GM18951 (cell line): Measurements from ENCODE around the gene RPN1.
"Not testable (repeated sequence)": the region's sequence is repeated elsewhere in the genome, so short reads cannot be mapped to it uniquely, and the experiment has no call there.

Source experiments
- POLR2A ChIP-seq: IDR thresholded peaks from 4 replicates; pipeline ENCODE4 v1.6.1; 2011; ENCODE audit warnings: mild to moderate bottlenecking; ENCODE audit not compliant: insufficient read length, insufficient read depth; ENCODE audit errors: extremely low read depth
- in situ Hi-C: fragments of 300-500 bp; cut with MboI; formaldehyde crosslinking; loops from one replicate; pipeline ENCODE4 v1.12.0; 2022; ENCODE audit warnings: low sequenced_read_pairs, mixed read lengths, inconsistent platforms; ENCODE audit not compliant: unreplicated experiment

RPN1 gene

GRCh38 chr3:128674161-128674784 lies 23.7 kb upstream of the RPN1 start:
- no peak for TF ChIP-seq POLR2A
- in situ Hi-C loops: no loop called here

GRCh38 chr3:128667641-128668040 lies 17.0 kb upstream of the RPN1 start:
- in situ Hi-C loops: no loop called here
- TF ChIP-seq POLR2A: no peak

DNA sequence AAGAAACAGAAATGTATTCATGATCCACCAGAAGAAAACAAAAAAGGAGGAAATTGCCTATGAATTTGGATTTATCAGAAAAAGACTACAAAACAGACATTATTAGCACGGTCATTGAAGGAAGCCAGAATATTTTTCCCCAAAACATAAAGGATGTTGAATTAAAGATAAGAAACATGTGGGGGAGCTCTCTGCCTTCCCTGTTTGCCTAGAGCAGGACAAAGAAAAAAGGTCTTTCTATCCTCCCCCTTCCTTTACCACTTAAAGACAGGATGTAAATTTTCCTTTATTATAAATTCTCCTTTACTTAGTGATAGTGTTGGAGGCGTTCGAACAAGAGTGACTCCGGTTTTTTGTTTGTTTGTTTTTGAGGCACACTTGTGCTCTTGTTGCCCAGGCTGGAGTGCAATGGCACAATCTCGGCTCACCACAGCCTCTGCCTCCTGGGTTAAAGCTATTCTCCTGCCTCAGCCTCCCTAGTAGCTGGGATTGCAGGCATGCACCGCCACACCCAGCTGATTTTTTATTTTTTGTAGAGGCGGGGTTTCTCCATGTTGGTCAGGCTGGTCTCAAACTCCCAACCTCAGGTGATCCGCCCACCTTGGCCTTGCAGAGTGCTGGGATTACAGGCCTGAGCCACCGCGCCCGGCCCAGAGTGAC lies 14.9 kb upstream of the RPN1 start:
- TF ChIP-seq POLR2A: no peak
- in situ Hi-C loops: no loop called here

DNA sequence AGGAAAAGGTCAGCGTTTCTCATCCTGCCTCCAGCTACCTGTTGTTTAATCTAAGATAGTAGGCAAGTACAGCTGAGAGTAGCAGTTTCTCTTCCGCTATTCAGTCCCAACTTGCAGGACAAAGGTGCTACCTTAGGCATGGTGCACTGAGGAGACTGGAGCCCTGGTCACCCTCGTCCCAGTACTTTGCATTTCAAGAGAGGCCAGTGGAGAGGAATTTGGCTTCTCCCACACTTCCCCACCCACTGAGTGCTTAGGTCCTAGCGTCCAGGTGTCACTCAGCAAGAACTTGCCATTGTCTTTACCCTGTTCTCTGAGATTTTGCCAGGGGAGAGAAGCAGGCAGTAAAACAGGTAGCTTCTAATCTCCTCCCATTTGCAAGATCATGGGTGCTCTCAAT lies 12.5 kb upstream of the RPN1 start:
- in situ Hi-C loops: no loop called here
- TF ChIP-seq POLR2A: no peak

DNA sequence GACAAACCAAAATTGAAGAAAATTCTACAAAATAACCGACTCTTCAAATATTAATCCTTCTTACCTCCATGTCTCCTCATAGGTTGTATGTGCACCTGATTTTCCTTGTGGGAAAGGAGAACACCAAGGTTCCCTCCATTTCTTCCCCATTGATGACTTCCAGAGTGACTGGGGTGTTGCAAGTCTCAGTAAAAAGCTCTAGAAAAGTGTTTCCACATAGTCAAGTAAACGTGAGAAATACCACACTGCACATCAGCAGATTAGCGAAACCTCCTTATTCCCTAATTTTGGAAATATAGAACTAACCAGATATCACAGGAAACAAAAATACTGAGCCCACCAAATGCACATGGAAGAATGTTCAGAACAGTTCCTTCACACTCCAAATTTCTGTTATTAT lies 4.9 kb upstream of the RPN1 start:
- in situ Hi-C loops: no loop called here

DNA sequence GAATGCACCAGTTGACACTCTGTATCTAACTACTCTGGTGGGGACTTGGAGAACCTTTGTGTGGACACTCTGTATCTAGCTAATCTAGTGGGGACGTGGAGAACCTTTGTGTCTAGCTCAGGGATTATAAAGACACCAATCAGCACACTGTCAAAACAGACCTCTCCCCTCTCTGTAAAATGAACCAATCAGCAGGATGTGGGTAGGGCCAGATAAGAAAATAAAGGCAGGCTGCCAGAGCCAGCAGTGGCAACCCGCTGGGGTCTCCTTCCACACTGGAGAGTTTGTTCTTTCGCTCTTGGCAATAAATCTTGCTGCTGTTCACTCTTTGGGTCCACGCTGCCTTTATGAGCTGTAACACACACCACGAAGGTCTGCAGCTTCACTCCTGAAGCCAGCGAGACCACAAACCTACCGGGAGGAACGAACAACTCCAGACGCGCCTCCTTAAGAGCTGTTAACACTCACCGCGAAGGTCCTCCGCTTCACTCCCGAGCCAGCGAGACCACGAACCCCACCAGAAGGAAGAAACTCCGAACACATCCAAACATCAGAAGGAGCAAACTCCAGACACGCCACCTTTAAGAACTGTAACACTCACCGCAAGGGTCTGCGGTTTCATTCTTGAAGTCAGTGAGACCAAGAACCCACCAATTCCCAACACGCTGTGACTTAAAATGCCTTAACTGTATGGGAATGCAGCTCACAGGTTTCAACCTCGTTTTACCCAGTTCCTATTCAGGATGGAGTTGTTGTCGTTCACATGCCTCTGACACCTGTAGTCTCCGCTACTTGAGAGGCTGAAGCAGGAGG lies 3.6 kb upstream of the RPN1 start:
- in situ Hi-C loops: not testable (repeated sequence)

More for the DNA sequence above, 4.9 kb upstream of the RPN1 start:
- TF ChIP-seq POLR2A: no peak

GRCh38 chr3:128653383-128653992 lies 2.9 kb upstream of the RPN1 start:
- in situ Hi-C loops: not testable (repeated sequence)

DNA sequence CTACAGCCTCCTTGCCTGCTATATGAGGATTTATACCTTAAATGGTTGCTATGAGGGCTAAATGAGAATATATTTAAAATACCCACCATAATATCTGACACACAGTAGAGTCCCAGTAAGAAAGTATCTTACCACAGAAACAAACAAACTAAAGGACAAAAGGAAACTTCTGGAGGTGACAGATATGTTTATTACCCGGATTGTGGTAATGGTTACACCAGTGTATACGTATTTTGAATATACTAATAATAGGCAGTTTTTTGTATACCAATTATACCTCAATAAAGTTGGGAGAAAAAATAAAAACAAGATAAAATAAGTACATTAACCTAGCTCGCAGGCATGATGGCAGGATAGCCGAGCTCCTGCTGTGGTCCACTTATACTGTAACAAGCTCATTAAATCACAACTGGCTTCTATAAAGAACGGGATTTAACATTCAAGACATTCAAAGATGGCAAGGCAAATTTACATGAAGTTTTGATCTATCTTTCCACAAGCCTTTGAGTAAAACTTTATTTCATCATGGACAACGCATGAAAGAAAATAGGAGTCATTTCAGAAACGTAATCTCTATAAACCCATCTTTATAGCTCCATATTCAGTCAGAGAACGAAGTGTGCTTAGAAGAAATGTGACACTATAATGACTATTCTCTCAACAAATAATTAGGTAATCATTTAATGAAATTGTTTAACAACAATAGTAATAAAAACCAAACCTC lies 1.5 kb downstream of the RPN1 start:
- TF ChIP-seq POLR2A: no peak
- in situ Hi-C loops: no loop called here

GRCh38 chr3:128648402-128648801 lies 2.2 kb downstream of the RPN1 start:
- TF ChIP-seq POLR2A: no peak
- in situ Hi-C loops: no loop called here

- TF ChIP-seq POLR2A: no peak
- in situ Hi-C loops: no loop called here
Measured at GRCh38 chr3:128647307-128647706, 3.3 kb downstream of the RPN1 start.

DNA sequence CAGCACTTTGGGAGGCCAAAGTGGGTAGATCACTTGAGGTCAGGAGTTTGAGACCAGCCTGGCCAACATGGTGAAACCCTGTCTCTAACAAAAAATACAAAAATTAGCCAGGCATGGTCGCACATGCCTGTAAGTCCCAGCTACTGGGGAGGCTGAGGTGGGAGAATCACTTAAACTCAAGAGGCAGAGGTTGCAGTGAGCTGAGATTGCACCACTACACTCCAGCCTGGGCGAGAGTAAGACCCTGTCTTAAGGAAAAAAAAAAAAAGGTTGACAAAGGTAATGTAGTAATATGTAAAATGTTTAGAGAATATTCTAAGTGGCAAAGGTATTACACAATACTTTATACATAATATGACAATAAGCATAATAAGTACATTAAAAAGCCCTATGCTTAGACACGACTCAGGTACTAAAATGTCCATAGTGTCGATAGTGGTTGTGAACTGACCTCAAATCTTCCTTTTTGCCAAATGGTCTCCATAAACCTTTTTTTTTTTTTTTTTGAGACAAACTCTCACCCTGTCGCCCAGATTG lies 16.5 kb downstream of the RPN1 start:
- no peak for TF ChIP-seq POLR2A
- in situ Hi-C loops: no loop called here

DNA sequence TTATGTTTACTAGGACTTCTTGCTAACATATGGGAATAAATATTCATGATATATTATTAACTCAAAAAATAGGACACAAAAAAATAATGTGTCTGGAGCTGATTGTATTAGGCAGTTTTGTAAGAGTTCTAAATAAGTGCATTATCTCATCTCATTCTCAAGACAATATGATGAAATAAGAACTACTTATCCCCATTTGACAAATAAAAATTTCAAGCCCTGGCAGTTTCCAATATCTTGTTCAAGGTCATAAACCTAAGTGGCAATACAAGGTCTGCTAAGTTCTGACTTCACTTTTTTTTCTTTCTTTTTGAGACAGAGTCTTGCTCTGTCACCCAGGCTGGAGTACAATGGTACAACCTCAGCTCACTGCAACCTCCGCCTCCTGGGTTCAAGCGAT lies 18.3 kb downstream of the RPN1 start:
- TF ChIP-seq POLR2A: no peak
- in situ Hi-C loops: no loop called here

- in situ Hi-C loops: no loop called here
- TF ChIP-seq POLR2A: no peak
Measured at GRCh38 chr3:128629936-128630335, 20.7 kb downstream of the RPN1 start.
